A673 (cell line): ENCODE results near the gene NSUN6.

Source experiments
- EZH2 ChIP-seq: fragments of 200-600 bp; sonication (generic); IDR thresholded peaks from 2 replicates; pipeline ENCODE4 v1.6.1; 2017; ENCODE audit warnings: borderline replicate concordance, low read depth, mild to moderate bottlenecking, mixed read lengths, antibody characterized with exemption, low read length; ENCODE audit not compliant: poor library complexity, severe bottlenecking
- TF ChIP-seq, protein P1 (sequence below): fragments of 300-800, 200-600 bp; sonication (generic); conservative IDR thresholded peaks from 2 replicates; pipeline ENCODE4 v1.5.1; 2017; ENCODE audit warnings: low read depth, mild to moderate bottlenecking, antibody characterized with exemption, low read length, moderate library complexity, mixed read lengths

DNA sequence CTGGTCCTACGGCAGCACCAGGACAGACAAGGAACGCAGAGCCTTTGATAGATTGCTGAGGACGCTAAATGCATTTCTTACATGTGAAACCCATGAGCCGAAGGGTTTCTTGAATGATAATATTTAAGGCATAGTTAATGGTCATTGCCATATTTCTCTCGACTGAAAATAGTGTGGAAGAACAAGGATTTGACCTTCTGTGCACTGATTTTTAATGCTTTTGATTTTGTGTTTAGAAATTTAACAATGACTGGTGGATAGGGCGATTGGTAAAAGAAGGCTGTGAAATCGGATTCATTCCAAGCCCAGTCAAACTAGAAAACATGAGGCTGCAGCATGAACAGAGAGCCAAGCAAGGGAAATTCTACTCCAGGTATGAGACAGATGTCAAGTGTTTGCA, 150.8 kb downstream of the NSUN6 start:
- no peak for TF ChIP-seq EZH2
- TF ChIP-seq, protein P1, sequence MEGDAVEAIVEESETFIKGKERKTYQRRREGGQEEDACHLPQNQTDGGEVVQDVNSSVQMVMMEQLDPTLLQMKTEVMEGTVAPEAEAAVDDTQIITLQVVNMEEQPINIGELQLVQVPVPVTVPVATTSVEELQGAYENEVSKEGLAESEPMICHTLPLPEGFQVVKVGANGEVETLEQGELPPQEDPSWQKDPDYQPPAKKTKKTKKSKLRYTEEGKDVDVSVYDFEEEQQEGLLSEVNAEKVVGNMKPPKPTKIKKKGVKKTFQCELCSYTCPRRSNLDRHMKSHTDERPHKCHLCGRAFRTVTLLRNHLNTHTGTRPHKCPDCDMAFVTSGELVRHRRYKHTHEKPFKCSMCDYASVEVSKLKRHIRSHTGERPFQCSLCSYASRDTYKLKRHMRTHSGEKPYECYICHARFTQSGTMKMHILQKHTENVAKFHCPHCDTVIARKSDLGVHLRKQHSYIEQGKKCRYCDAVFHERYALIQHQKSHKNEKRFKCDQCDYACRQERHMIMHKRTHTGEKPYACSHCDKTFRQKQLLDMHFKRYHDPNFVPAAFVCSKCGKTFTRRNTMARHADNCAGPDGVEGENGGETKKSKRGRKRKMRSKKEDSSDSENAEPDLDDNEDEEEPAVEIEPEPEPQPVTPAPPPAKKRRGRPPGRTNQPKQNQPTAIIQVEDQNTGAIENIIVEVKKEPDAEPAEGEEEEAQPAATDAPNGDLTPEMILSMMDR: no peak
